Measurements from ENCODE around the gene KIFC1. TPM values are rescaled to one million over a fixed set of nuclear protein-coding genes. Genes with fewer than 3 reads are reported as not detected.

The KIFC1 gene
- total RNA-seq, 1 donor from 2014 or later = 93.9 TPM

DNA sequence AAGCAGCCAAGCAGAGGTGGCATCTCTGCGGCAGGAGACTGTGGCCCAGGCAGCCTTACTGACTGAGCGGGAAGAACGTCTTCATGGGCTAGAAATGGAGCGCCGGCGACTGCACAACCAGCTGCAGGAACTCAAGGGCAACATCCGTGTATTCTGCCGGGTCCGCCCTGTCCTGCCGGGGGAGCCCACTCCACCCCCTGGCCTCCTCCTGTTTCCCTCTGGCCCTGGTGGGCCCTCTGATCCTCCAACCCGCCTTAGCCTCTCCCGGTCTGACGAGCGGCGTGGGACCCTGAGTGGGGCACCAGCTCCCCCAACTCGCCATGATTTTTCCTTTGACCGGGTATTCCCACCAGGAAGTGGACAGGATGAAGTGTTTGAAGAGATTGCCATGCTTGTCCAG is 13.3 kb downstream of the KIFC1 start:
- Histone ChIP-seq H3K27me3 (no peaks in the 10 kb centered on the region), H3K36me3 (peaks cover 10% of the 10 kb centered on the region)

DNA sequence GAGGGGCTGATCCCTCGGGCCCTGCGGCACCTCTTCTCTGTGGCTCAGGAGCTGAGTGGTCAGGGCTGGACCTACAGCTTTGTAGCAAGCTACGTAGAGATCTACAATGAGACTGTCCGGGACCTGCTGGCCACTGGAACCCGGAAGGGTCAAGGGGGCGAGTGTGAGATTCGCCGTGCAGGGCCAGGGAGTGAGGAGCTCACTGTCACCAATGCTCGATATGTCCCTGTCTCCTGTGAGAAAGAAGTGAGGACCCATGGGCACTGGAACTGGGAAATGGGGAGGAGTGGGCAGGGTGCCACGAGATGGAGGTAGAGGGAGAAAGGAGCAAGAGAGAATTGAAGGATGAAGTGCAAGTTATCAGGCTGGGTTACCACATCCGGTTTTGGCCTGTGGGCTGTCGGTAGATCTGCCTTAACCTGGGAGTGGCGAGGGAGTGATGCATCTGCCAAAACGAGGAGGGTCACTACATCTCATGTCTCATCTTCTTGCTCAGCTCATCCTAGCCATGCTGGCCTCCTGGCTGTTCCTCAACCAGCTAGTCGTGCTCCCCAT is 13.8 kb downstream of the KIFC1 start:
- no peaks in the 10 kb centered on the region for H3K9me3 Mint-ChIP-seq
- DNase-seq (ENCODE audit: low spot score) = no peak
- H3K4me2 ChIP-seq = no peak overlapping the region
- TF ChIP-seq EZH2 (IDR thresholded peaks at IDR 0.05) (no peak), EZH2phosphoT487 (IDR thresholded peaks at IDR 0.05) (no peak)
- TF ChIP-seq, protein P1, sequence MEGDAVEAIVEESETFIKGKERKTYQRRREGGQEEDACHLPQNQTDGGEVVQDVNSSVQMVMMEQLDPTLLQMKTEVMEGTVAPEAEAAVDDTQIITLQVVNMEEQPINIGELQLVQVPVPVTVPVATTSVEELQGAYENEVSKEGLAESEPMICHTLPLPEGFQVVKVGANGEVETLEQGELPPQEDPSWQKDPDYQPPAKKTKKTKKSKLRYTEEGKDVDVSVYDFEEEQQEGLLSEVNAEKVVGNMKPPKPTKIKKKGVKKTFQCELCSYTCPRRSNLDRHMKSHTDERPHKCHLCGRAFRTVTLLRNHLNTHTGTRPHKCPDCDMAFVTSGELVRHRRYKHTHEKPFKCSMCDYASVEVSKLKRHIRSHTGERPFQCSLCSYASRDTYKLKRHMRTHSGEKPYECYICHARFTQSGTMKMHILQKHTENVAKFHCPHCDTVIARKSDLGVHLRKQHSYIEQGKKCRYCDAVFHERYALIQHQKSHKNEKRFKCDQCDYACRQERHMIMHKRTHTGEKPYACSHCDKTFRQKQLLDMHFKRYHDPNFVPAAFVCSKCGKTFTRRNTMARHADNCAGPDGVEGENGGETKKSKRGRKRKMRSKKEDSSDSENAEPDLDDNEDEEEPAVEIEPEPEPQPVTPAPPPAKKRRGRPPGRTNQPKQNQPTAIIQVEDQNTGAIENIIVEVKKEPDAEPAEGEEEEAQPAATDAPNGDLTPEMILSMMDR (IDR thresholded peaks at IDR 0.05) = no peak
- no peak overlapping the region for H3K27ac Mint-ChIP-seq
- no peaks in the 10 kb centered on the region for H3K27me3 ChIP-seq
- H3K36me3 ChIP-seq = peaks cover 10% of the 10 kb centered on the region
- H3K79me2 ChIP-seq (ENCODE audit: low read depth) = peaks cover 22% of the 10 kb centered on the region
- H3K9me3 ChIP-seq (ENCODE audit: low read depth) = no peaks in the 10 kb centered on the region
- H3K36me3 Mint-ChIP-seq = peaks cover 26% of the 10 kb centered on the region
- H3K27ac ChIP-seq = no peak overlapping the region
- no peaks in the 10 kb centered on the region for H3K27me3 Mint-ChIP-seq (ENCODE audit: insufficient read depth, low read depth)
- no peak overlapping the region for H3K4me3 Mint-ChIP-seq
- H4K20me1 ChIP-seq (ENCODE audit: low read depth) = peaks cover 3% of the 10 kb centered on the region
- no peak overlapping the region for H3K9ac ChIP-seq
- H3K4me1 ChIP-seq = no peaks in the 10 kb centered on the region
- peaks cover 10% of the 10 kb centered on the region for H3K4me1 Mint-ChIP-seq
- H2AFZ ChIP-seq (replicated peaks) = no peak overlapping the region
- no peak overlapping the region for H3K4me3 ChIP-seq
- H3F3A ChIP-seq (ENCODE audit: low read depth) = peaks cover 34% of the 10 kb centered on the region

More for the DNA sequence above, 13.3 kb downstream of the KIFC1 start:
- H3K4me3 ChIP-seq = no peak overlapping the region
- H3K36me3 Mint-ChIP-seq = peaks cover 31% of the 10 kb centered on the region
- peaks cover 3% of the 10 kb centered on the region for H4K20me1 ChIP-seq (ENCODE audit: low read depth)
- peaks cover 9% of the 10 kb centered on the region for H3K4me1 Mint-ChIP-seq
- no peak overlapping the region for H2AFZ ChIP-seq (replicated peaks)
- TF ChIP-seq EZH2 (IDR thresholded peaks at IDR 0.05) (no peak), EZH2phosphoT487 (IDR thresholded peaks at IDR 0.05) (no peak)
- TF ChIP-seq, protein P1 (IDR thresholded peaks at IDR 0.05) = no peak
- peaks cover 28% of the 10 kb centered on the region for H3K79me2 ChIP-seq (ENCODE audit: low read depth)
- no peak overlapping the region for H3K9ac ChIP-seq
- no peak overlapping the region for H3K4me3 Mint-ChIP-seq
- H3K9me3 ChIP-seq (ENCODE audit: low read depth) = no peaks in the 10 kb centered on the region
- H3K27me3 Mint-ChIP-seq (ENCODE audit: insufficient read depth, low read depth) = peaks cover 3% of the 10 kb centered on the region
- peaks cover 32% of the 10 kb centered on the region for H3F3A ChIP-seq (ENCODE audit: low read depth)
- no peak for DNase-seq (ENCODE audit: low spot score)
- no peak overlapping the region for H3K4me2 ChIP-seq
- no peak overlapping the region for H3K27ac Mint-ChIP-seq
- no peak overlapping the region for H3K27ac ChIP-seq
- H3K4me1 ChIP-seq = no peaks in the 10 kb centered on the region
- no peaks in the 10 kb centered on the region for H3K9me3 Mint-ChIP-seq

DNA sequence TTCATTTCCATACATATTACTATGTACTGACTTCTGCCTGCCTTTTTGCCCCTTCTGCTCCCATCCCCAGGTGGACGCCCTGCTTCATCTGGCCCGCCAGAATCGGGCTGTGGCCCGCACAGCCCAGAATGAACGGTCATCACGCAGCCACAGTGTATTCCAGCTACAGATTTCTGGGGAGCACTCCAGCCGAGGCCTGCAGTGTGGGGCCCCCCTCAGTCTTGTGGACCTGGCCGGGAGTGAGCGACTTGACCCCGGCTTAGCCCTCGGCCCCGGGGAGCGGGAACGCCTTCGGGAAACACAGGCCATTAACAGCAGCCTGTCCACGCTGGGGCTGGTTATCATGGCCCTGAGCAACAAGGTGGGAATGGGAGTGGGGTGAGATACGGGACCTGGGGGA is 14.5 kb downstream of the KIFC1 start:
- no peaks in the 10 kb centered on the region for H3K27me3 ChIP-seq
- H3K9me3 ChIP-seq (ENCODE audit: low read depth) = no peaks in the 10 kb centered on the region
- H4K20me1 ChIP-seq (ENCODE audit: low read depth) = no peaks in the 10 kb centered on the region
- H3K36me3 ChIP-seq = peaks cover 10% of the 10 kb centered on the region
- H3K4me2 ChIP-seq = no peak overlapping the region
- H3K9ac ChIP-seq = no peak overlapping the region
- H3K4me3 Mint-ChIP-seq = no peak overlapping the region
- peaks cover 10% of the 10 kb centered on the region for H3K4me1 Mint-ChIP-seq
- H3K27ac Mint-ChIP-seq = no peak overlapping the region
- DNase-seq (ENCODE audit: low spot score) = no peak
- no peaks in the 10 kb centered on the region for H3K4me1 ChIP-seq
- peaks cover 35% of the 10 kb centered on the region for H3F3A ChIP-seq (ENCODE audit: low read depth)
- H3K9me3 Mint-ChIP-seq = no peaks in the 10 kb centered on the region
- peaks cover 19% of the 10 kb centered on the region for H3K79me2 ChIP-seq (ENCODE audit: low read depth)
- no peak overlapping the region for H2AFZ ChIP-seq (replicated peaks)
- no peak overlapping the region for H3K27ac ChIP-seq
- H3K36me3 Mint-ChIP-seq = peaks cover 26% of the 10 kb centered on the region
- H3K4me3 ChIP-seq = no peak overlapping the region
- no peak for TF ChIP-seq EZH2 (IDR thresholded peaks at IDR 0.05)
- TF ChIP-seq, protein P1 (IDR thresholded peaks at IDR 0.05) = no peak
- no peaks in the 10 kb centered on the region for H3K27me3 Mint-ChIP-seq (ENCODE audit: insufficient read depth, low read depth)
